Panc1 (cell line): ENCODE data around the gene MAD1L1. TPM values are rescaled to one million over a fixed set of nuclear protein-coding genes. Genes with fewer than 3 reads are reported as not detected.

ENCODE experiments used
- ATAC-seq: fragments of 200-7000 bp; cut with Tn5 transposase; 2 replicates; pipeline ENCODE4 v1.9.1; 2020; ENCODE audit warnings: mild to moderate bottlenecking, moderate library complexity
- BruUV-seq: library from RNA; stranded (reverse); fragments of 400-500 nt; replicated peaks from 2 replicates; lab custom pipeline; 2021; lab: Mats Ljungman, UMichigan
- CTCF ChIA-PET: fragments of 300-600 bp; sonication (Branson Sonifier 250); formaldehyde crosslinking; loops from one replicate; lab custom pipeline; 2022; ENCODE audit warnings: antibody characterized with exemption; lab: Charles Lee
- POLR2A ChIA-PET: fragments of 300-600 bp; sonication (Branson Sonifier 250); formaldehyde crosslinking; loops from one replicate; lab custom pipeline; 2022; ENCODE audit warnings: antibody characterized with exemption; lab: Charles Lee
- DNase-seq: peaks from one replicate; pipeline ENCODE4 v3.0.0-alpha.2; 2010; ENCODE audit warnings: low read depth, low spot score
- H3K27ac ChIP-seq: 2 replicates; pipeline ENCODE4 v1.5.1; 2011; ENCODE audit warnings: mild to moderate bottlenecking, low read length, inconsistent platforms
- H3K27me3 ChIP-seq: fragments of 200-500 bp; sonication (Bioruptor generic); 2 replicates; pipeline ENCODE4 v1.6.0; 2014; ENCODE audit warnings: low read length, inconsistent platforms; ENCODE audit not compliant: control insufficient read depth, insufficient read depth
- H3K36me3 ChIP-seq: fragments of 200-500 bp; sonication (Bioruptor generic); 2 replicates; pipeline ENCODE4 v1.5.1; 2014; ENCODE audit warnings: inconsistent platforms, mild to moderate bottlenecking, low read length, moderate library complexity; ENCODE audit not compliant: control insufficient read depth, insufficient read depth
- H3K4me1 ChIP-seq: 2 replicates; pipeline ENCODE4 v1.5.1; 2011; ENCODE audit warnings: inconsistent platforms, mild to moderate bottlenecking, low read length, moderate library complexity; ENCODE audit not compliant: control insufficient read depth, insufficient read depth
- H3K4me3 ChIP-seq, 2 experiments: 2 replicates each; pipeline ENCODE4 v1.5.1; 2011 to 2012; ENCODE audit warnings: low read depth in 2 of 2, low read length in 2 of 2, mild to moderate bottlenecking in 2 of 2, inconsistent platforms in 1 of 2, moderate library complexity in 1 of 2
- H3K9me3 ChIP-seq: fragments of 200-500 bp; sonication (Bioruptor generic); 2 replicates; pipeline ENCODE4 v1.5.1; 2014; ENCODE audit warnings: low read depth, mild to moderate bottlenecking, inconsistent platforms, low read length, moderate library complexity; ENCODE audit not compliant: control insufficient read depth, insufficient read depth
- CTCF ChIP-seq: fragments of 450-650 bp; IDR thresholded peaks from 2 replicates; pipeline ENCODE4 v1.5.1; 2017; ENCODE audit warnings: mild to moderate bottlenecking
- POLR2AphosphoS5 ChIP-seq: IDR thresholded peaks from 2 replicates; pipeline ENCODE4 v1.6.1; 2012; ENCODE audit warnings: mild to moderate bottlenecking, low read depth, low read length, moderate library complexity
- REST ChIP-seq, 2 experiments: IDR thresholded peaks; 2 replicates each; pipeline ENCODE4 v1.6.1; 2011 to 2012; ENCODE audit warnings: low read depth in 2 of 2, control low read depth in 1 of 2, low read length in 1 of 2, mild to moderate bottlenecking in 1 of 2, moderate library complexity in 1 of 2; ENCODE audit not compliant: insufficient read depth in 1 of 2
- SIN3A ChIP-seq: IDR thresholded peaks from 2 replicates; pipeline ENCODE4 v1.6.1; 2012; ENCODE audit warnings: low read depth, mild to moderate bottlenecking, low read length, moderate library complexity, borderline replicate concordance; ENCODE audit not compliant: insufficient read depth
- TCF7L2 ChIP-seq: IDR thresholded peaks from 2 replicates; pipeline ENCODE4 v1.6.1; 2011; ENCODE audit warnings: mild to moderate bottlenecking, low read depth, low read length, inconsistent platforms
- in situ Hi-C: cut with HindIII; loops from 2 replicates; pipeline ENCODE4 v1.10.0; 2016; ENCODE audit warnings: low sequenced_read_pairs, low pct_unique_long_range_greater_than_20kb
- intact Hi-C: fragments of 100-400 bp; cut with micrococcal nuclease; formaldehyde crosslinking; loops from one replicate; pipeline ENCODE4 v1.10.0; 2022; ENCODE audit not compliant: unreplicated experiment
- total RNA-seq: library from RNA; stranded (reverse); gene quantifications from one replicate; pipeline ENCODE4 v1.2.1, GENCODE V29; 2021; ENCODE audit not compliant: unreplicated experiment

MAD1L1 gene
- total RNA-seq, 1 experiment from 2014 or later: 70.8 TPM

- no TSS peak for BruUV-seq
- Histone ChIP-seq H3K4me1 (0 out of 2 replicates have a peak, but pooled peaks cover 4% of the 10 kb centered on the region), H3K4me3 (no peak overlapping the region), H3K27me3 (no peaks in the 10 kb centered on the region), H3K36me3 (no peaks in the 10 kb centered on the region), H3K27ac (no peak overlapping the region), H3K9me3 (no peaks in the 10 kb centered on the region)
- intact Hi-C loops: no loop called here
- in situ Hi-C loops: no loop called here
- TF ChIP-seq POLR2AphosphoS5 (no peak), REST (IDR thresholded peaks at IDR 0.05; ENCODE audit: insufficient read depth in 1 of 2, low read depth in 2 of 2, low read length in 1 of 2) (no peak), SIN3A (no peak), CTCF (no peak), TCF7L2 (no peak)
- POLR2A ChIA-PET: no interaction called here
- CTCF ChIA-PET: no interaction called here
- DNase-seq: no peak
- no peak for ATAC-seq
These were observed 82.3 kb downstream of the MAD1L1 start for GRCh38 chr7:2150445-2150815.

- TF ChIP-seq TCF7L2: no peak
- no peak for TF ChIP-seq CTCF
- ATAC-seq: no peak
- Histone ChIP-seq H3K4me3 (no peak overlapping the region), H3K36me3 (no peaks in the 10 kb centered on the region), H3K9me3 (no peaks in the 10 kb centered on the region), H3K27ac (no peak overlapping the region), H3K4me1 (0 out of 2 replicates have a peak, but pooled peaks cover 4% of the 10 kb centered on the region), H3K27me3 (no peaks in the 10 kb centered on the region)
- CTCF ChIA-PET: no interaction called here
- POLR2A ChIA-PET: no interaction called here
- no TSS peak for BruUV-seq
- in situ Hi-C loops (no loop called here), intact Hi-C loops (no loop called here)
- DNase-seq: no peak
These were observed 82.9 kb downstream of the MAD1L1 start for GRCh38 chr7:2149672-2150444.
